ENCODE measurements around the gene PRPF19.

DNA sequence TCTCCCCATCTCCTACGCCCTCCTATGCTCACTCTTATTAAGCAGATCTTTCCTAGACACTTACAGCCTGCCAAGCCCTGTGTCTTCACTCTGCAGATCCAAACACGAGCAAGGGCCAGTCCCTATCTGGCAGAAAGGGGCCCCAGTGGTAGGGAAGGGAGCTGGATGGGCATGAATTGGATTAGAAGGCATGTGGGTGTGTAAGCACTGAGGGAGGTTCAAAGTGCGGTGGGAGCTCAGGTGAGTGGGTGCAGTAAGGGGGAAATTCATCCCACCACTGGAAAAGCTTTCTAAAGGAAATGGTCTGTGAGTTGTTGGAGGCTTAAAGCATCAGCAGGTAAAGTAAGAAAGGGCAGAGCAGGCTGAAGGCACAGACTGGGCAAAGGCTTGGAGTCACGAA is 23.4 kb upstream of the PRPF19 start:
- TF ChIP-seq, protein P1, sequence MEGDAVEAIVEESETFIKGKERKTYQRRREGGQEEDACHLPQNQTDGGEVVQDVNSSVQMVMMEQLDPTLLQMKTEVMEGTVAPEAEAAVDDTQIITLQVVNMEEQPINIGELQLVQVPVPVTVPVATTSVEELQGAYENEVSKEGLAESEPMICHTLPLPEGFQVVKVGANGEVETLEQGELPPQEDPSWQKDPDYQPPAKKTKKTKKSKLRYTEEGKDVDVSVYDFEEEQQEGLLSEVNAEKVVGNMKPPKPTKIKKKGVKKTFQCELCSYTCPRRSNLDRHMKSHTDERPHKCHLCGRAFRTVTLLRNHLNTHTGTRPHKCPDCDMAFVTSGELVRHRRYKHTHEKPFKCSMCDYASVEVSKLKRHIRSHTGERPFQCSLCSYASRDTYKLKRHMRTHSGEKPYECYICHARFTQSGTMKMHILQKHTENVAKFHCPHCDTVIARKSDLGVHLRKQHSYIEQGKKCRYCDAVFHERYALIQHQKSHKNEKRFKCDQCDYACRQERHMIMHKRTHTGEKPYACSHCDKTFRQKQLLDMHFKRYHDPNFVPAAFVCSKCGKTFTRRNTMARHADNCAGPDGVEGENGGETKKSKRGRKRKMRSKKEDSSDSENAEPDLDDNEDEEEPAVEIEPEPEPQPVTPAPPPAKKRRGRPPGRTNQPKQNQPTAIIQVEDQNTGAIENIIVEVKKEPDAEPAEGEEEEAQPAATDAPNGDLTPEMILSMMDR (IDR thresholded peaks at IDR 0.05 in 2 of 3, conservative IDR thresholded peaks at IDR 0.05 in 1 of 3; ENCODE audit: control insufficient read depth in 2 of 3, extremely low read depth in 1 of 3, insufficient read depth in 1 of 3, low read depth in 3 of 3, low read length in 3 of 3): no peak
- TF ChIP-seq TAF1 (IDR thresholded peaks at IDR 0.05; ENCODE audit: borderline replicate concordance, low read depth, low read length): no peak
- TF ChIP-seq, protein P2, sequence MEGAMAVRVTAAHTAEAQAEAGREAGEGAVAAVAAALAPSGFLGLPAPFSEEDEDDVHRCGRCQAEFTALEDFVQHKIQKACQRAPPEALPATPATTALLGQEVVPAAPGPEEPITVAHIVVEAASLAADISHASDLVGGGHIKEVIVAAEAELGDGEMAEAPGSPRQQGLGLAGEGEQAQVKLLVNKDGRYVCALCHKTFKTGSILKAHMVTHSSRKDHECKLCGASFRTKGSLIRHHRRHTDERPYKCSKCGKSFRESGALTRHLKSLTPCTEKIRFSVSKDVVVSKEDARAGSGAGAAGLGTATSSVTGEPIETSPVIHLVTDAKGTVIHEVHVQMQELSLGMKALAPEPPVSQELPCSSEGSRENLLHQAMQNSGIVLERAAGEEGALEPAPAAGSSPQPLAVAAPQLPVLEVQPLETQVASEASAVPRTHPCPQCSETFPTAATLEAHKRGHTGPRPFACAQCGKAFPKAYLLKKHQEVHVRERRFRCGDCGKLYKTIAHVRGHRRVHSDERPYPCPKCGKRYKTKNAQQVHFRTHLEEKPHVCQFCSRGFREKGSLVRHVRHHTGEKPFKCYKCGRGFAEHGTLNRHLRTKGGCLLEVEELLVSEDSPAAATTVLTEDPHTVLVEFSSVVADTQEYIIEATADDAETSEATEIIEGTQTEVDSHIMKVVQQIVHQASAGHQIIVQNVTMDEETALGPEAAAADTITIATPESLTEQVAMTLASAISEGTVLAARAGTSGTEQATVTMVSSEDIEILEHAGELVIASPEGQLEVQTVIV (IDR thresholded peaks at IDR 0.05; ENCODE audit: borderline replicate concordance, partially characterized antibody): no peak
- TF ChIP-seq SIX5 (IDR thresholded peaks at IDR 0.05; ENCODE audit: low read depth, low read length, severe bottlenecking): no peak
- no peak for TF ChIP-seq SMC3 (IDR thresholded peaks at IDR 0.05; ENCODE audit: borderline replicate concordance, low read length)
- no peak for TF ChIP-seq NR2C2 (IDR thresholded peaks at IDR 0.05; ENCODE audit: borderline replicate concordance, control insufficient read depth, insufficient read length, low read depth)
- TF ChIP-seq ASH2L (IDR thresholded peaks at IDR 0.05; ENCODE audit: borderline replicate concordance, low read depth): no peak
- no peak for TF ChIP-seq YY1 (IDR thresholded peaks at IDR 0.05; ENCODE audit: low read depth, low read length)
- TF ChIP-seq, protein P3, sequence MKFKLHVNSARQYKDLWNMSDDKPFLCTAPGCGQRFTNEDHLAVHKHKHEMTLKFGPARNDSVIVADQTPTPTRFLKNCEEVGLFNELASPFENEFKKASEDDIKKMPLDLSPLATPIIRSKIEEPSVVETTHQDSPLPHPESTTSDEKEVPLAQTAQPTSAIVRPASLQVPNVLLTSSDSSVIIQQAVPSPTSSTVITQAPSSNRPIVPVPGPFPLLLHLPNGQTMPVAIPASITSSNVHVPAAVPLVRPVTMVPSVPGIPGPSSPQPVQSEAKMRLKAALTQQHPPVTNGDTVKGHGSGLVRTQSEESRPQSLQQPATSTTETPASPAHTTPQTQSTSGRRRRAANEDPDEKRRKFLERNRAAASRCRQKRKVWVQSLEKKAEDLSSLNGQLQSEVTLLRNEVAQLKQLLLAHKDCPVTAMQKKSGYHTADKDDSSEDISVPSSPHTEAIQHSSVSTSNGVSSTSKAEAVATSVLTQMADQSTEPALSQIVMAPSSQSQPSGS (IDR thresholded peaks at IDR 0.05; ENCODE audit: low read length): no peak
- no peak for TF ChIP-seq FOXM1 (IDR thresholded peaks at IDR 0.05; ENCODE audit: low read depth, low read length)
- no peak for TF ChIP-seq RAD51 (IDR thresholded peaks at IDR 0.05)
- TF ChIP-seq, protein P4, sequence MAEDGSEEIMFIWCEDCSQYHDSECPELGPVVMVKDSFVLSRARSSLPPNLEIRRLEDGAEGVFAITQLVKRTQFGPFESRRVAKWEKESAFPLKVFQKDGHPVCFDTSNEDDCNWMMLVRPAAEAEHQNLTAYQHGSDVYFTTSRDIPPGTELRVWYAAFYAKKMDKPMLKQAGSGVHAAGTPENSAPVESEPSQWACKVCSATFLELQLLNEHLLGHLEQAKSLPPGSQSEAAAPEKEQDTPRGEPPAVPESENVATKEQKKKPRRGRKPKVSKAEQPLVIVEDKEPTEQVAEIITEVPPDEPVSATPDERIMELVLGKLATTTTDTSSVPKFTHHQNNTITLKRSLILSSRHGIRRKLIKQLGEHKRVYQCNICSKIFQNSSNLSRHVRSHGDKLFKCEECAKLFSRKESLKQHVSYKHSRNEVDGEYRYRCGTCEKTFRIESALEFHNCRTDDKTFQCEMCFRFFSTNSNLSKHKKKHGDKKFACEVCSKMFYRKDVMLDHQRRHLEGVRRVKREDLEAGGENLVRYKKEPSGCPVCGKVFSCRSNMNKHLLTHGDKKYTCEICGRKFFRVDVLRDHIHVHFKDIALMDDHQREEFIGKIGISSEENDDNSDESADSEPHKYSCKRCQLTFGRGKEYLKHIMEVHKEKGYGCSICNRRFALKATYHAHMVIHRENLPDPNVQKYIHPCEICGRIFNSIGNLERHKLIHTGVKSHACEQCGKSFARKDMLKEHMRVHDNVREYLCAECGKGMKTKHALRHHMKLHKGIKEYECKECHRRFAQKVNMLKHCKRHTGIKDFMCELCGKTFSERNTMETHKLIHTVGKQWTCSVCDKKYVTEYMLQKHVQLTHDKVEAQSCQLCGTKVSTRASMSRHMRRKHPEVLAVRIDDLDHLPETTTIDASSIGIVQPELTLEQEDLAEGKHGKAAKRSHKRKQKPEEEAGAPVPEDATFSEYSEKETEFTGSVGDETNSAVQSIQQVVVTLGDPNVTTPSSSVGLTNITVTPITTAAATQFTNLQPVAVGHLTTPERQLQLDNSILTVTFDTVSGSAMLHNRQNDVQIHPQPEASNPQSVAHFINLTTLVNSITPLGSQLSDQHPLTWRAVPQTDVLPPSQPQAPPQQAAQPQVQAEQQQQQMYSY (CRISPR knock-in tag; IDR thresholded peaks at IDR 0.05): no peak
- no peak for TF ChIP-seq SMAD1 (IDR thresholded peaks at IDR 0.05; ENCODE audit: low read depth, partially characterized antibody)
- TF ChIP-seq, protein P5, sequence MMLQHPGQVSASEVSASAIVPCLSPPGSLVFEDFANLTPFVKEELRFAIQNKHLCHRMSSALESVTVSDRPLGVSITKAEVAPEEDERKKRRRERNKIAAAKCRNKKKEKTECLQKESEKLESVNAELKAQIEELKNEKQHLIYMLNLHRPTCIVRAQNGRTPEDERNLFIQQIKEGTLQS (IDR thresholded peaks at IDR 0.05; ENCODE audit: borderline replicate concordance, extremely low read depth, low read depth, low read length): no peak

Data from GM12878 (cell line).